GM10847 (cell line): Measurements from ENCODE around the gene KRT73.

Source experiments
- POLR2A ChIP-seq: IDR thresholded peaks from 2 replicates; pipeline ENCODE4 v1.6.1; 2011; ENCODE audit not compliant: insufficient read length; ENCODE audit errors: extremely low read depth

The KRT73 gene

GRCh38 chr12:52632656-52633055 is 14.3 kb upstream of the KRT73 start:
- TF ChIP-seq POLR2A = no peak

GRCh38 chr12:52631676-52632459 is 13.5 kb upstream of the KRT73 start:
- no peak for TF ChIP-seq POLR2A

- no peak for TF ChIP-seq POLR2A
Observed at GRCh38 chr12:52631264-52631663, 12.9 kb upstream of the KRT73 start.

GRCh38 chr12:52630599-52631200 is 12.3 kb upstream of the KRT73 start:
- TF ChIP-seq POLR2A = no peak

GRCh38 chr12:52630008-52630500 is 11.7 kb upstream of the KRT73 start:
- TF ChIP-seq POLR2A = no peak

GRCh38 chr12:52629281-52630007 is 11.1 kb upstream of the KRT73 start:
- no peak for TF ChIP-seq POLR2A

- TF ChIP-seq POLR2A = no peak
Observed at GRCh38 chr12:52628841-52629240, 10.5 kb upstream of the KRT73 start.

- no peak for TF ChIP-seq POLR2A
Observed at GRCh38 chr12:52628111-52628507, 9.8 kb upstream of the KRT73 start.

- no peak for TF ChIP-seq POLR2A
Observed at GRCh38 chr12:52627395-52628110, 9.2 kb upstream of the KRT73 start.

GRCh38 chr12:52622349-52622748 is 4.0 kb upstream of the KRT73 start:
- no peak for TF ChIP-seq POLR2A

GRCh38 chr12:52618866-52619265 is 507 bp upstream of the KRT73 start:
- no peak for TF ChIP-seq POLR2A

GRCh38 chr12:52617403-52617785 is 965 bp downstream of the KRT73 start:
- TF ChIP-seq POLR2A = no peak

GRCh38 chr12:52616680-52617402 is 1.5 kb downstream of the KRT73 start:
- no peak for TF ChIP-seq POLR2A

- no peak for TF ChIP-seq POLR2A
Observed at GRCh38 chr12:52615912-52616311, 2.4 kb downstream of the KRT73 start.

- no peak for TF ChIP-seq POLR2A
Observed at GRCh38 chr12:52615208-52615868, 3.0 kb downstream of the KRT73 start.
